WTC11 (cell line): Measurements from ENCODE around the gene MARCKSL1.

Experiments
- ATF1 ChIP-seq: sonication (generic); formaldehyde crosslinking; IDR thresholded peaks from 2 replicates; pipeline ENCODE4 v1.8.1; 2023; ENCODE audit warnings: mild to moderate bottlenecking, moderate library complexity, missing genetic modification reagents
- CREB1 ChIP-seq: sonication (generic); formaldehyde crosslinking; IDR thresholded peaks from 2 replicates; pipeline ENCODE4 v1.8.0; 2023; ENCODE audit warnings: mild to moderate bottlenecking, missing genetic modification reagents
- CTCF ChIP-seq: fragments of 200-600 bp; IDR thresholded peaks from 2 replicates; pipeline ENCODE4 v1.8.0; 2022; ENCODE audit warnings: antibody characterized with exemption
- E2F5 ChIP-seq: sonication (generic); formaldehyde crosslinking; IDR thresholded peaks from 2 replicates; pipeline ENCODE4 v1.8.1; 2022; ENCODE audit warnings: mild to moderate bottlenecking, moderate library complexity, missing genetic modification reagents
- FOXJ3 ChIP-seq: sonication (generic); formaldehyde crosslinking; IDR thresholded peaks from 2 replicates; pipeline ENCODE4 v1.9.0; 2021; ENCODE audit warnings: missing genetic modification reagents, mild to moderate bottlenecking, borderline replicate concordance
- IRF1 ChIP-seq: sonication (generic); formaldehyde crosslinking; IDR thresholded peaks from 2 replicates; pipeline ENCODE4 v1.8.0; 2023; ENCODE audit warnings: missing genetic modification reagents
- JAZF1 ChIP-seq: fragments of 250-450 bp; sonication (Bioruptor Pico); IDR thresholded peaks from 2 replicates; pipeline ENCODE4 v1.9.0; 2021; ENCODE audit warnings: moderate library complexity, mild to moderate bottlenecking, inconsistent platforms
- NR2C2 ChIP-seq: sonication (generic); formaldehyde crosslinking; IDR thresholded peaks from 2 replicates; pipeline ENCODE4 v1.8.0; 2022; ENCODE audit warnings: mild to moderate bottlenecking, missing genetic modification reagents
- NR3C1 ChIP-seq: sonication (generic); formaldehyde crosslinking; conservative IDR thresholded peaks from 2 replicates; pipeline ENCODE4 v1.8.1; 2023; ENCODE audit warnings: low read depth, mild to moderate bottlenecking, missing genetic modification reagents
- STAT6 ChIP-seq: sonication (generic); formaldehyde crosslinking; conservative IDR thresholded peaks from 2 replicates; pipeline ENCODE4 v1.8.1; 2023; ENCODE audit warnings: mild to moderate bottlenecking, low read depth, missing genetic modification reagents, moderate library complexity
- ZNF138 ChIP-seq: sonication (generic); formaldehyde crosslinking; conservative IDR thresholded peaks from 2 replicates; pipeline ENCODE4 v1.8.1; 2022; ENCODE audit warnings: mild to moderate bottlenecking, moderate library complexity, missing genetic modification reagents
- ZNF263 ChIP-seq: sonication (generic); formaldehyde crosslinking; IDR thresholded peaks from 2 replicates; pipeline ENCODE4 v1.8.1; 2022; ENCODE audit warnings: low read depth, mild to moderate bottlenecking, moderate library complexity, missing genetic modification reagents
- TF ChIP-seq, protein P1 (sequence below): sonication (generic); formaldehyde crosslinking; IDR thresholded peaks from 2 replicates; pipeline ENCODE4 v1.8.0; 2022; ENCODE audit warnings: missing genetic modification reagents
- TF ChIP-seq, protein P2 (sequence below): sonication (generic); formaldehyde crosslinking; conservative IDR thresholded peaks from 2 replicates; pipeline ENCODE4 v1.8.1; 2022; ENCODE audit warnings: mild to moderate bottlenecking, missing genetic modification reagents

- no peak for TF ChIP-seq IRF1
- no peak for TF ChIP-seq CTCF
- TF ChIP-seq, protein P1, sequence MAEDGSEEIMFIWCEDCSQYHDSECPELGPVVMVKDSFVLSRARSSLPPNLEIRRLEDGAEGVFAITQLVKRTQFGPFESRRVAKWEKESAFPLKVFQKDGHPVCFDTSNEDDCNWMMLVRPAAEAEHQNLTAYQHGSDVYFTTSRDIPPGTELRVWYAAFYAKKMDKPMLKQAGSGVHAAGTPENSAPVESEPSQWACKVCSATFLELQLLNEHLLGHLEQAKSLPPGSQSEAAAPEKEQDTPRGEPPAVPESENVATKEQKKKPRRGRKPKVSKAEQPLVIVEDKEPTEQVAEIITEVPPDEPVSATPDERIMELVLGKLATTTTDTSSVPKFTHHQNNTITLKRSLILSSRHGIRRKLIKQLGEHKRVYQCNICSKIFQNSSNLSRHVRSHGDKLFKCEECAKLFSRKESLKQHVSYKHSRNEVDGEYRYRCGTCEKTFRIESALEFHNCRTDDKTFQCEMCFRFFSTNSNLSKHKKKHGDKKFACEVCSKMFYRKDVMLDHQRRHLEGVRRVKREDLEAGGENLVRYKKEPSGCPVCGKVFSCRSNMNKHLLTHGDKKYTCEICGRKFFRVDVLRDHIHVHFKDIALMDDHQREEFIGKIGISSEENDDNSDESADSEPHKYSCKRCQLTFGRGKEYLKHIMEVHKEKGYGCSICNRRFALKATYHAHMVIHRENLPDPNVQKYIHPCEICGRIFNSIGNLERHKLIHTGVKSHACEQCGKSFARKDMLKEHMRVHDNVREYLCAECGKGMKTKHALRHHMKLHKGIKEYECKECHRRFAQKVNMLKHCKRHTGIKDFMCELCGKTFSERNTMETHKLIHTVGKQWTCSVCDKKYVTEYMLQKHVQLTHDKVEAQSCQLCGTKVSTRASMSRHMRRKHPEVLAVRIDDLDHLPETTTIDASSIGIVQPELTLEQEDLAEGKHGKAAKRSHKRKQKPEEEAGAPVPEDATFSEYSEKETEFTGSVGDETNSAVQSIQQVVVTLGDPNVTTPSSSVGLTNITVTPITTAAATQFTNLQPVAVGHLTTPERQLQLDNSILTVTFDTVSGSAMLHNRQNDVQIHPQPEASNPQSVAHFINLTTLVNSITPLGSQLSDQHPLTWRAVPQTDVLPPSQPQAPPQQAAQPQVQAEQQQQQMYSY (CRISPR knock-in tag) = no peak
- TF ChIP-seq E2F5 = no peak
- no peak for TF ChIP-seq ZNF263
- TF ChIP-seq FOXJ3 = no peak
- no peak for TF ChIP-seq CREB1 (CRISPR knock-in tag)
- no peak for TF ChIP-seq JAZF1 (CRISPR knock-in tag)
- TF ChIP-seq NR2C2 (CRISPR knock-in tag) = no peak
- TF ChIP-seq ATF1 = no peak
- TF ChIP-seq ZNF138 (CRISPR knock-in tag) = no peak
- no peak for TF ChIP-seq STAT6
- TF ChIP-seq, protein P2, sequence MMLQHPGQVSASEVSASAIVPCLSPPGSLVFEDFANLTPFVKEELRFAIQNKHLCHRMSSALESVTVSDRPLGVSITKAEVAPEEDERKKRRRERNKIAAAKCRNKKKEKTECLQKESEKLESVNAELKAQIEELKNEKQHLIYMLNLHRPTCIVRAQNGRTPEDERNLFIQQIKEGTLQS (CRISPR knock-in tag) = no peak
- TF ChIP-seq NR3C1 (CRISPR knock-in tag) = no peak
Measured at GRCh38 chr1:32303997-32304622, 31.9 kb downstream of the MARCKSL1 start.
